H9 (cell line): ENCODE measurements around the gene TMBIM1. TPM values are rescaled to one million over a fixed set of nuclear protein-coding genes. Genes with fewer than 3 reads are reported as not detected.

Source experiments
- DNase-seq: peaks from one replicate; pipeline ENCODE4 v3.0.0-alpha.2; 2017
- H2AFZ ChIP-seq: one replicate; pipeline ENCODE4 v1.6.1; 2013; ENCODE audit warnings: mild to moderate bottlenecking, low read length, control low read depth, moderate library complexity
- H2AK5ac ChIP-seq: 2 replicates; pipeline ENCODE4 v1.6.1; 2013; ENCODE audit warnings: low read length, control low read depth, mixed read lengths; ENCODE audit not compliant: insufficient read length
- H2BK120ac ChIP-seq: one replicate; pipeline ENCODE4 v1.6.1; 2013; ENCODE audit warnings: low read depth, mild to moderate bottlenecking, low read length, control low read depth, inconsistent platforms; ENCODE audit not compliant: poor library complexity, severe bottlenecking
- H2BK12ac ChIP-seq: 2 replicates; pipeline ENCODE4 v1.6.1; 2013; ENCODE audit warnings: low read length, control low read depth, mixed read lengths, low read depth; ENCODE audit not compliant: insufficient read length
- H2BK15ac ChIP-seq: 2 replicates; pipeline ENCODE4 v1.6.1; 2013; ENCODE audit warnings: low read depth, low read length, control low read depth
- H2BK20ac ChIP-seq: one replicate; pipeline ENCODE4 v1.6.1; 2013; ENCODE audit warnings: low read depth, mild to moderate bottlenecking, low read length, control low read depth, inconsistent platforms; ENCODE audit not compliant: poor library complexity, severe bottlenecking
- H2BK5ac ChIP-seq: 2 replicates; pipeline ENCODE4 v1.6.1; 2013; ENCODE audit warnings: low read length, control low read depth, mixed read lengths; ENCODE audit not compliant: insufficient read length
- H3K14ac ChIP-seq: 2 replicates; pipeline ENCODE4 v1.6.1; 2013; ENCODE audit warnings: low read length, control low read depth; ENCODE audit not compliant: insufficient read depth
- H3K18ac ChIP-seq: 2 replicates; pipeline ENCODE4 v1.6.1; 2013; ENCODE audit warnings: low read depth, mild to moderate bottlenecking, mixed read lengths, low read length, control low read depth; ENCODE audit not compliant: insufficient read length
- H3K23ac ChIP-seq: 2 replicates; pipeline ENCODE4 v1.6.1; 2013; ENCODE audit warnings: low read length, control low read depth, mixed read lengths, low read depth; ENCODE audit not compliant: insufficient read length
- H3K23me2 ChIP-seq: 2 replicates; pipeline ENCODE4 v1.6.1; 2013; ENCODE audit warnings: low read depth, mild to moderate bottlenecking, mixed read lengths, low read length, control low read depth; ENCODE audit not compliant: insufficient read length, poor library complexity, severe bottlenecking
- H3K27ac ChIP-seq: 2 replicates; pipeline ENCODE4 v1.5.1; 2013; ENCODE audit warnings: low read length, control low read depth, mixed read lengths, low read depth; ENCODE audit not compliant: insufficient read length
- H3K27me3 ChIP-seq: 2 replicates; pipeline ENCODE4 v1.6.1; 2013; ENCODE audit warnings: low read length, control low read depth, inconsistent platforms; ENCODE audit not compliant: insufficient read depth
- H3K4ac ChIP-seq: 2 replicates; pipeline ENCODE4 v1.6.1; 2013; ENCODE audit warnings: low read depth, mild to moderate bottlenecking, control low read depth, inconsistent platforms, low read length, moderate library complexity
- H3K4me1 ChIP-seq: 2 replicates; pipeline ENCODE4 v1.6.1; 2013; ENCODE audit warnings: low read length, control low read depth, inconsistent platforms; ENCODE audit not compliant: insufficient read depth
- H3K4me2 ChIP-seq: 2 replicates; pipeline ENCODE4 v1.6.1; 2013; ENCODE audit warnings: low read length, control low read depth, mixed read lengths; ENCODE audit not compliant: insufficient read length, insufficient read depth
- H3K56ac ChIP-seq: 2 replicates; pipeline ENCODE4 v1.6.1; 2013; ENCODE audit warnings: low read depth, mild to moderate bottlenecking, mixed read lengths, low read length, control low read depth; ENCODE audit not compliant: insufficient read length
- H3K79me1 ChIP-seq: 2 replicates; pipeline ENCODE4 v1.6.1; 2013; ENCODE audit warnings: low read depth, mild to moderate bottlenecking, moderate library complexity, low read length, control low read depth, inconsistent platforms; ENCODE audit not compliant: insufficient read depth, poor library complexity, severe bottlenecking
- H3K79me2 ChIP-seq: 2 replicates; pipeline ENCODE4 v1.6.1; 2013; ENCODE audit warnings: low read length, control low read depth, inconsistent platforms; ENCODE audit not compliant: insufficient read depth
- H3K9ac ChIP-seq: 2 replicates; pipeline ENCODE4 v1.6.1; 2013; ENCODE audit warnings: low read length, control low read depth, mixed read lengths; ENCODE audit not compliant: insufficient read length; ENCODE audit errors: extremely low read depth
- H3K9me3 ChIP-seq: one replicate; pipeline ENCODE4 v1.6.1; 2013; ENCODE audit warnings: low read depth, low read length, inconsistent platforms; ENCODE audit not compliant: control insufficient read depth
- H3T11ph ChIP-seq: one replicate; pipeline ENCODE4 v1.6.1; 2013; ENCODE audit warnings: mild to moderate bottlenecking, low read length, control low read depth, inconsistent platforms
- H4K20me1 ChIP-seq: one replicate; pipeline ENCODE4 v1.6.1; 2013; ENCODE audit not compliant: control insufficient read depth, insufficient read length, insufficient read depth
- H4K5ac ChIP-seq: 2 replicates; pipeline ENCODE4 v1.6.1; 2013; ENCODE audit warnings: low read depth, mild to moderate bottlenecking, mixed read lengths, low read length, control low read depth; ENCODE audit not compliant: insufficient read length
- H4K8ac ChIP-seq: replicated peaks from 2 replicates; pipeline ENCODE4 v1.6.1; 2013; ENCODE audit warnings: low read length, control low read depth, mixed read lengths, low read depth; ENCODE audit not compliant: insufficient read length
- H4K91ac ChIP-seq: 2 replicates; pipeline ENCODE4 v1.6.1; 2013; ENCODE audit warnings: low read depth, mild to moderate bottlenecking, moderate library complexity, mixed read lengths, low read length, control low read depth; ENCODE audit not compliant: insufficient read length
- H3K27ac Mint-ChIP-seq, 3 experiments: 2 replicates in 2 of 3; 3 replicates in 1 of 3; pipeline ENCODE4 v1.8.0; 2020 to 2021; ENCODE audit warnings: mixed read lengths in 3 of 3, mild to moderate bottlenecking in 1 of 3, moderate library complexity in 1 of 3
- H3K27me3 Mint-ChIP-seq: 2 replicates; pipeline ENCODE4 v1.8.0; 2021; ENCODE audit warnings: low read depth, mild to moderate bottlenecking, moderate library complexity, mixed read lengths
- H3K36me3 Mint-ChIP-seq, 3 experiments: 2 replicates in 2 of 3; 3 replicates in 1 of 3; pipeline ENCODE4 v1.8.0; 2020 to 2021; ENCODE audit warnings: low read depth in 3 of 3, mixed read lengths in 3 of 3; ENCODE audit not compliant: insufficient read depth in 1 of 3
- H3K4me1 Mint-ChIP-seq, 2 experiments: 2 replicates each; pipeline ENCODE4 v1.8.0; 2020; ENCODE audit warnings: mixed read lengths in 2 of 2
- H3K4me3 Mint-ChIP-seq, 2 experiments: 2 replicates in 1 of 2; 3 replicates in 1 of 2; pipeline ENCODE4 v1.8.0; 2020 to 2021; ENCODE audit warnings: mild to moderate bottlenecking in 2 of 2, mixed read lengths in 2 of 2, moderate library complexity in 1 of 2
- H3K9me3 Mint-ChIP-seq, 2 experiments: 2 replicates in 1 of 2; 3 replicates in 1 of 2; pipeline ENCODE4 v1.8.0; 2020; ENCODE audit warnings: mild to moderate bottlenecking in 2 of 2, mixed read lengths in 2 of 2, moderate library complexity in 1 of 2
- WGBS: extraction: QIAGEN DNeasy Blood & Tissue Kit; methylation state at CpG from one replicate; pipeline ENCODE4 v1.1.7; 2013; ENCODE audit warnings: missing lambda C conversion rate, low lambda C conversion rate, mixed read lengths; ENCODE audit not compliant: insufficient read length; ENCODE audit errors: extremely low coverage; 5-methylcytosine and 5-hydroxymethylcytosine counted together
- total RNA-seq: library from RNA; stranded (reverse); gene quantifications from 2 replicates; pipeline ENCODE4 v1.2.1, GENCODE V29; 2021
- TF ChIP-seq, protein P1 (sequence below): fragments of 200-600 bp; sonication (generic); conservative IDR thresholded peaks from 3 replicates; pipeline ENCODE4 v1.8.0; 2021; ENCODE audit warnings: antibody characterized with exemption, mild to moderate bottlenecking

TMBIM1 gene
- total RNA-seq, 1 experiment from 2014 or later, result 17.4 TPM

DNA sequence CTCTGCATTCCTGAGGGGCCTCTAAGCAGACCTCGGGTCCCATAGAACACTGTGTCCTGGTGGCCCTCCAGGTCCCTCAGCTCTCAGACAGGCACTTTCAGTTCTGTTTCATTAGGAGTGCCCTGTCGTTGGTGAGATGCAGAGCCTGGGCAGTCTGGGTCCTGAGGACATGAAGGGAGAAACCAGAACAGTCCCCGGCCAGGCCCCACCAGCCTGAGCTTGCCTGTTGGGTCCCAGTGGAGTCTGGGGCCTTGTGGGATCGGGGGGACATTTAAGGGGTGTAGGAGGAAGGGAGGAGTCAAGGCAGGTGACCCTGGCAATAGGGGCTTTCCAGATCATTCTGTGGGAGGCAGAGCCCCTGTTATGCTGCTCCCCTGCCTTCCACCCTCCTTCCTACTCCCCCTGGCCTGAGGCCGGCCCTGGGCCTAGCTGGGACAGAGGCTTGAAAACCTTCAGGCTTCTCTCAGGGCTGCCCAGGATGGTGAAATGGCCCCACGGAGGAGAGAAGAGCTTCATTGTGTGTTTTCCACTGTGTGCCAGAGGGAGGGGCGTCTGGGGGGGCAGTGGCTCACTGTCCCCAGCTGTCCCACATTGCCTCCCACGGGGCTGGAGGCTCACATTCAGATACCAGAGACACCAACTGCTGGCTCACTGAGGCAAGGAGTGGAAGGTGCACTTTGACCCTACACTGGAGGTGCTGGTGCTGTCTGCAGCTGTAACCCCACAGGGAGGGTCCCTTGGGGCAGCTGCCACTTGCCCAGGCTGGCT is 37.7 kb upstream of the TMBIM1 start:
- no CpG with 5 or more reads among the region's 8 CpGs for WGBS
- H2BK120ac ChIP-seq, result no peak overlapping the region
- no peaks in the 10 kb centered on the region for H3K9me3 ChIP-seq
- Mint-ChIP-seq H3K4me1 (peaks cover 35 to 51% of the 10 kb centered on the region in 2 experiments), H3K36me3 (no peaks in the 10 kb centered on the region), H3K27ac (peak overlapping the region in 1 of 3 experiments; percentile 44; a peak in 1 of 7 replicates), H3K27me3 (no peaks in the 10 kb centered on the region), H3K4me3 (no peak overlapping the region), H3K9me3 (no peaks in the 10 kb centered on the region)
- no peak overlapping the region for H3K4me2 ChIP-seq
- H3K79me1 ChIP-seq, result no peaks in the 10 kb centered on the region
- H3K18ac ChIP-seq, result no peak overlapping the region
- H2AK5ac ChIP-seq, result no peak overlapping the region
- H3K27me3 ChIP-seq, result no peaks in the 10 kb centered on the region
- no peak overlapping the region for H3K23ac ChIP-seq
- no peaks in the 10 kb centered on the region for H3K79me2 ChIP-seq
- no peak overlapping the region for H2BK15ac ChIP-seq
- H2AFZ ChIP-seq, result no peak overlapping the region
- H3K27ac ChIP-seq, result no peak overlapping the region
- H2BK5ac ChIP-seq, result no peak overlapping the region
- TF ChIP-seq, protein P1, sequence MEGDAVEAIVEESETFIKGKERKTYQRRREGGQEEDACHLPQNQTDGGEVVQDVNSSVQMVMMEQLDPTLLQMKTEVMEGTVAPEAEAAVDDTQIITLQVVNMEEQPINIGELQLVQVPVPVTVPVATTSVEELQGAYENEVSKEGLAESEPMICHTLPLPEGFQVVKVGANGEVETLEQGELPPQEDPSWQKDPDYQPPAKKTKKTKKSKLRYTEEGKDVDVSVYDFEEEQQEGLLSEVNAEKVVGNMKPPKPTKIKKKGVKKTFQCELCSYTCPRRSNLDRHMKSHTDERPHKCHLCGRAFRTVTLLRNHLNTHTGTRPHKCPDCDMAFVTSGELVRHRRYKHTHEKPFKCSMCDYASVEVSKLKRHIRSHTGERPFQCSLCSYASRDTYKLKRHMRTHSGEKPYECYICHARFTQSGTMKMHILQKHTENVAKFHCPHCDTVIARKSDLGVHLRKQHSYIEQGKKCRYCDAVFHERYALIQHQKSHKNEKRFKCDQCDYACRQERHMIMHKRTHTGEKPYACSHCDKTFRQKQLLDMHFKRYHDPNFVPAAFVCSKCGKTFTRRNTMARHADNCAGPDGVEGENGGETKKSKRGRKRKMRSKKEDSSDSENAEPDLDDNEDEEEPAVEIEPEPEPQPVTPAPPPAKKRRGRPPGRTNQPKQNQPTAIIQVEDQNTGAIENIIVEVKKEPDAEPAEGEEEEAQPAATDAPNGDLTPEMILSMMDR, result no peak
- no peak overlapping the region for H3K4ac ChIP-seq
- H3K9ac ChIP-seq, result no peak overlapping the region
- H3T11ph ChIP-seq, result no peak overlapping the region
- peaks cover 7% of the 10 kb centered on the region; the same call in 1 of the 2 replicates for H3K4me1 ChIP-seq
- no peak overlapping the region for H4K5ac ChIP-seq
- H4K20me1 ChIP-seq, result no peaks in the 10 kb centered on the region
- H4K91ac ChIP-seq, result no peak overlapping the region
- no peak for DNase-seq
- no peak overlapping the region for H3K56ac ChIP-seq
- no peak overlapping the region for H3K14ac ChIP-seq
- H3K23me2 ChIP-seq, result no peaks in the 10 kb centered on the region
- no peak overlapping the region for H4K8ac ChIP-seq
- no peak overlapping the region for H2BK20ac ChIP-seq
- no peak overlapping the region for H2BK12ac ChIP-seq
